GM21447 (cell line): ENCODE data around the gene TCF20.

ENCODE experiments used
- ATAC-seq: cut with Tn5 transposase; IDR thresholded peaks from one replicate; pipeline ENCODE4 v1.9.1; 2021; ENCODE audit not compliant: unreplicated experiment

Gene TCF20

DNA sequence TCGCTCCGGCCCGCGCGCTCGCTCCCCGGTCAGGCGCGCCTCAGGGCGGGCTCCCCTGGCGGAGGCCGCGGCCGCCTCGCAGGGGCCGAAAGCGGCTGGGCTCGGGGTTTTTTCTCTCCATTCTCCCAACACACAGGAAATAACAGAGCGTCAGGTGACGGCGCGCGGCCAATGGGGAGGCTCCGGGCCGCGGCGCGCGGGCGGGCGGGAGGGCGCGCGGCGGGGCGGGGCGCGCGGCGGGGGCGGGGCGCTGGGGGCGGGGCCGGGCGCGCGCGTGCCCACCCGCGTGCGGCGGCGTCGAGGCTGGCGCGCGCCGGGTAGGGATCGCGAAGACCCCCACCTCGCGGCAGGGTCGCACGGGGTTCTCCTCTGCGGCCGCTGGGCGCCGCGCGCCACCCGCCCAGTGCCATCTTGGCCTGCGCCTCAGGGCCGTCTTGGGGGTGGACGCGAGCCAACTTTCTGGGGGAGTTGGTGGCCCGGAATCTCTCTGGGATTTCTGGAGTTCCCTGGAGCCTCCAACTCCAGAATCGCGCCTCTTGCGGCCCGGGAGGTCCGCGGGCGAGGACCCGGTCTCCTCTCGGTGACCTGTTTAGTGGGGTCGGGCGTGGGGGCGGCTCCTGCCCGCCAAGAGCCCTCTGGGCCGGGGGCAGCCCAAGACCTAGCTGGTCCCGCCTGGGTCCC is at the start of gene TCF20:
TSS of gene TCF20 (minus strand) at position 144 of the 681 bp plus-strand sequence. CDS start 55,348 bp downstream, outside the sequence.
- ATAC-seq: peak; percentile 63

DNA sequence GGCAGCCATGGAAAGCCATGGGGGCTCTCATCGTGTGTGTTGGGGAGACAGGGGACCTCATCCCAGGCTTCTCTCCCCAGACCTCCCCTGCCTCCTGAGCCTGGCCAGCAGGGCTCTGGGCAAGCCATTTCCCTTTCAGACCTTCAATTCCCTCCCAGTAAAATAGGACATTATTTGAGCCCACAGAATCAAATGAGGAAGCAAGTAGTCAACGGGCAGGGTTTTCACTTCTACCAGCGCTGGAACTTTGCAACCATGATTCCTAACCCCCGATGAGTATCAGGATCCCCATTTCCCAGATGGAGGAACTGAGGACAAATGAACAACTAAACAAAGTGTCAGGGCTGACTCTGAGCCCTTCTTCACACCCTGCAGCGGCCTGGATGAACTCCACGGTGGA is 48.9 kb upstream of the TCF20 start:
- no peak for ATAC-seq

DNA sequence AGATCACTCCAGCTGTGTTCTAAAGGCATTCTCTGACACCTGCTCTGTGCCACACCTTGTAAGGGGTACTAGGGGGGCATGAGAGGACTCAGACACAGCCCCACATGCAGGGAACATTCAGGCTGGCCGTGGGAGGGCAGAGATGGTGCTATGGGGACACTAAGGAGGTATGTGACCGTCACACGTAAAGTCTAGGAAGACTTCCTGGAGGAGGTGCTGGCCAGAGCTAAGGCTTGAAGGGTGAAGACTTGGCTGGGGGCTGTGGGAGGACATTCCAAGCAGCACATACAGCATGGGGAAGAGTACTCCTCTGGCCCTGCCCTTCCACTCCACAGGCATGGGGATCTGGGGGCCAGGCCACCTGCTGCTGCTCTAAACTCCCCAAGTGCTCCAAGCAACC is 48.5 kb upstream of the TCF20 start:
- no peak for ATAC-seq

DNA sequence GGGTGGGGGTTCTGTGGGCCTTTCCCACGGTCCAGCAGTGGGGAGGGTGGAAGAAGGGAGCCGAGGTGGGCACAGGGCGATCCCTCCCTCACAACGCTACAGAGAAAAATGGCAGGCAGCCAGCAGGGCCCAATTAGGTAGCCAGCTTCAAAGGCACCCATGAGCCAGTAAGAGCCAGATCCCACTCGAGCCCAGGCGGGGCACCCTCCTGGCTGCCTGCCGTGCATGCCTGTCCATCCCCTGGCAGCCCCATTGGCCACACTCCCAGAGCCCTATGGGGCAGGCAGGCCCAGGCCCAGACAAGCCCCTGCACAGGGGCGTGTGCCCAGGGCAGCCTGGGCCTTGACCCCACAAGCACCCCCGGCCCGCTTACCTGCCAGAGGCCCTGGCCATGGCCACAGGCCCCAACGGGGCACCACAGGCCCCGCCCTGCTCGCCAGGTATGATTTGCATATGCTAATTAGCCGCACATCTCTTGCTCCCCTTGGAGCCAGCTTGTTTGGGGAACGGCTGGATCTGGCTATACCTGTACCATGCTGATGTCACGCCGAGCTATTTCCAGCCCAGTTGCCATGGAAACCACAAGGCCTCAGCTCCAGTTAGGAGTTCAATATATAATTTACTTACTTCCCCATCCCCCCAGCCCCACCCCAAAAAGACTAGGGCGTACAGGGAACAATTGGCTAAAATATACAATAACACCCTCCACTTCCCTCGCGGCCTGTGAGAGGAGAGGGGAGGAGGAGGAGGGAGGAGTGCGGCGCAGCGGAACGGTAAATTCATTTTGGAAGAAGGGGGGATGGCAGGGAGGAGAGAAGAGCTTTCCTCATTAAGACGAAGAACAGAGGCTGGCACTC is 47.5 kb upstream of the TCF20 start:
- no peak for ATAC-seq

DNA sequence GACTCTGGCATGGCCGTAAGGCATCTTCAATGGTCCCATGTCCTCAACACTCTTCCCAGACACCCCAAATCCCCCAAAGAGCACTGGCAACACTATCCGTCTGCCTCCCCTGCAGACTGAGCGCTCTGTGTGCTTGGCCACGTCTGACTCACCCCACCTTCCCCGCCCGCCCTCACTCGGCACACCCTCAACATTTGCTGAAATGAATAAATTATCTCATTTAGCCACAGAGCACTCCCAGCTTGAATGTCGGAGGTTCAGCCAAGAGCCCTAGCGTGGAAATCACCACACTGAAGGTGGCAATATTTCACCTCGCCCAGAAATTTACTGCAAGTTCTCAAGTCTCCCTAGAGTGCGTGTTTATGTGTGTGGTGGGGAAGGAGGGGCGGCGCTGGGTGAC is 46.6 kb upstream of the TCF20 start:
- ATAC-seq: no peak

DNA sequence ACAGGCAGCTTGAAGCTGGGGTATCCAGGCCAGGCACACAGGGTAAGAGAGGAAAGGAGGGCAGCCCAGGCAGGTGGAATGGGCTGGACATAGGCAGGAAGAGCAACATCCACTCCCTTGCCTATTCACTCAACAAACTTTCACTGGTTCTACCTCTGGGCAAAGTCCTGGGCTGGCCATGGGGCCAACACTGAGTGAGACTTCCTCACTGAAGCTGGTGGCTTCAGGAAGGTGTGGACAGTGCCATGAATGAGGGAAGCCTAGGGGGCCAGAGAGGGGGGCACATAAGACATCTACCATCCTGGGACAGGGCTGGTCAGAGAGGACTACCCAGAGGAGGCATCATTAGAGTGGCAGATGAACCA is 44.9 kb upstream of the TCF20 start:
- ATAC-seq: no peak

DNA sequence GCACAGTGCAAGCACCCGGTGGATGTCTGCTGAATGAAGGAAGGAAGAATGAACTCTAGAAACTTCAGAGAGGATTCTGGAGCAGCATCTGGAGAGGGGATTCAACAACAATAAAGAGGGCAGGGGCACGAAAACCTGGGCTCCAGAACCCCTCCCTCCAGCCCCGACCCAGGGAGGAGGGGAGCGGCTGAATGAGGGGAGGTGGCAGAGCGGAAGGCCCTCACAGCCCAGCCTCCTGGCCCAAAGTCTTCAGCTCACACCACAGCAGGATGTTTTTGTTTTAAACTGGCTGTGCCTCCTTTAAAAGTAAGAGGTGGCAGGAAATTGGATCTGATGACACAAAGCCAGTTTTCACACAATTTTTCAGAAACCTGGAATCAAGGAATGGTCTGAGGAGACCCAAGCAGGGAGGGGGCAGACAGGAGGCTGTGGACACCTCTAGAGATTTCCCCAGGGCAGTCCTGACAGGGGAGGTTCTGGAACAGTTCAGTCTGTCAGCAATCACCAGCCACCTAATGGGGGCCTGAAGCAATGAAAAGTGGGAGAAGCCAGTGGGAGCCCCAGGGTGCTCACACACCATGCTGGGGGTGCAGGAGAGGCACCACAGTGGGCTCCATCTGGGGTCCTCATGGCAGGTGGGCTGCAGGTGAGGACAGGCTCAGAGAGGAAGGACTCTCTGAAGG is 44.4 kb upstream of the TCF20 start:
- no peak for ATAC-seq

DNA sequence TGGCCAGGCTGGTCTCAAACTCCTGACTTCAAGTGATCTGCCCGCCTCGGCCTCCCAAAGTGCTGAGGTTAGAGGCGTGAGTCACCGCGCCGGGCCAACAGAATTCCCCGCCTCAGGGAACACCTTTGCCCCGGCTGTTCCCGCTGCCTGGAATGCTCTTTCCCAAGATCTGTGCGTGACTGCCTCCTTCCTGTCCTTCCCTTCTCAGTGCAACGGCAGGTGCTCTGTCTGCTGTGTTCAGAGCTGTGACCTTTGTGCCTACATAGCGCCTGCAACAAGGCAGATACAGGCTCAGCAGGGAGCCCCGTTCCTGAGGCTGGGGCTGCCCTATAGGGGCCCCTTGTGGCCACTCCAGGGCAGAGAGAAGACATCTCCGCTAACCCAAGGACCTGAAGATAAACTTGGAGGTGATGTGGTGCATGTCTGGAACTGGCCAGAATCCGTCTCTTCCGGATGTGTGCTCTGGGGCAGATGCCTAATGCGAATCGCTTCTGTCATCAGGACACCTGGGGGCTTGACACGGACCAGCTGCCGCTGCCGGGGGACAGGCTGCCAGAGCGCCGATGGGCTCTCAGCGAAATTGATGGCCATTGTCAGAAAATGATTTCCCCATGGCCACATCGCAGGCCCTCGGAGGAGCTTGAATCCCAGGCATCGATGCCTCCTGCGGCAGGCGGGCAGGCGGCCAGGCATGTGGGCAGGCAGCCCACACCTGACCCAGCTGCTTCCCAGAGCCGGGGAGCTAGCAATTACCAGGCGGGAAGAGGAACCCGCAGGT is 43.5 kb upstream of the TCF20 start:
- ATAC-seq: no peak

DNA sequence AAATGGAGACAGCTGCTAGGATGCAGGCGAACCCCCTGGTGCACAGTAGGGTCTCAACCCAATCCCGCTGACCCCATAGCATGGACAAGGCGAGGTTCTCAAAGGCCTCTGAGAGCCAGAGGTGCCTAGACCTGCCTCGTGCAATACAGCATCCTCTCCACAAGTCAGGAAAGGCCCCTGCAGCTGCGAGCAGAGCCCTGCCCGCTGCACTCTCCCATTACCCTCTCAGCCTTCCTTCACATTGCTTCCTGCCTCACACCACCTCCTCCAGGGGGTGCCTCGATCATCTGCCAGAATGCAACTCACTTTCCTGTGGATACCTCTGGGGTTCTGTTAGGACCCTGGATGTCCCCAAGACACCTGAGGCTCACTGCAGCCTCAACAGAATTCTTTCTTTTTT is 42.8 kb upstream of the TCF20 start:
- ATAC-seq: no peak

DNA sequence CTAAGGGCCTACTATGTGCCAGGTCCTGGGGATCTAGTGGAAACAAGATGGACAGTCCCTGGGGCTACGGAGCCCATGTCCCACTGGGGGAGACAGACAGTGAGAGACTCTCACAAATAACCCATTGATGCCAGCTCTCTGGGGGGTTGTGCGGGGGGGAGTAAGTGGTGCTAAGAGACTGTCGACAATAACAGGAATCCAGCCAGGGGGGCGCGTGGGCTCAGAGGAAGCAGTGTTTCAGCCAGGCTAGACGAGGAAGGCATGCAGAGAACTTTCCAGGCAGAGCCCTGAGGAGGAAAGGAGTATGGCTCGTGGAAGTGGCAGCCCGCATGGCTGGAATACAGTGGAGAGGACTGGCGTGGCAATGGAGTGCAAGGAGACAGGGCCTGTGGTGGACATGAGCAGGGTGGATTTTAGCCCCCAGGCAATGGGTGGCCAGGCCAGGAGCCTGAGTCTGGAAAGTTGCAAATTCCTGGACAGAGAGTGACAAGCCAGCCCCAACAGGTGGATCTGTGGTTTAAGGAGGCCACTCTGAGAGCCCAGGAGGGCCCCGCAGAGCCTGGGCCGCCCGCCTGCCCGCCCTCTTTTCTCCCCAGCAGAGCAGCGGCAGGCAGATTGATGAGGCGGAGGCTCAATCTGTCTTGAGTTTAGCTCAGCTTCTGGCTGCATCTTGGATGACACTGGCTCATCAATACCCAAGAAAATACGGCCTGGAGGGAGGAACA is 40.0 kb upstream of the TCF20 start:
- no peak for ATAC-seq

DNA sequence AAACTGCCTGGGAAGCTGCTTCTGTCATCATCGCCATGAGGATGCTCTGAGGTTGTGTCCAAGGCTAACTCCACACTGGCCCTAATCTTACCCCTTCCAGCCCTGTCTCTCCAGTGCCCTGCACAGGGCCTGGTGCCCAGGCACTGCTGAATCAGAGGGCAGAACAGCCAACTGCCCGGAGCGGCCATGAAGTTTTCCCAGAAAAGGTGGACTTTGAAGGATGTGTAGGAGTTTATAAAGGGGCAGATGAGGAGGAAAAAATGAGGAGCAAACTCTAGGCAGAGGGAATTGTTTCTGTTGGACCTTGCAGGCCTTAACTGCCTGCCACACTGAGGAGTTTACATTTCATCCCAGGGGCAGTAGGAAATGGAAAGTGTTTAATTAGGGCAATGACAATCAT is 39.4 kb upstream of the TCF20 start:
- ATAC-seq: no peak

DNA sequence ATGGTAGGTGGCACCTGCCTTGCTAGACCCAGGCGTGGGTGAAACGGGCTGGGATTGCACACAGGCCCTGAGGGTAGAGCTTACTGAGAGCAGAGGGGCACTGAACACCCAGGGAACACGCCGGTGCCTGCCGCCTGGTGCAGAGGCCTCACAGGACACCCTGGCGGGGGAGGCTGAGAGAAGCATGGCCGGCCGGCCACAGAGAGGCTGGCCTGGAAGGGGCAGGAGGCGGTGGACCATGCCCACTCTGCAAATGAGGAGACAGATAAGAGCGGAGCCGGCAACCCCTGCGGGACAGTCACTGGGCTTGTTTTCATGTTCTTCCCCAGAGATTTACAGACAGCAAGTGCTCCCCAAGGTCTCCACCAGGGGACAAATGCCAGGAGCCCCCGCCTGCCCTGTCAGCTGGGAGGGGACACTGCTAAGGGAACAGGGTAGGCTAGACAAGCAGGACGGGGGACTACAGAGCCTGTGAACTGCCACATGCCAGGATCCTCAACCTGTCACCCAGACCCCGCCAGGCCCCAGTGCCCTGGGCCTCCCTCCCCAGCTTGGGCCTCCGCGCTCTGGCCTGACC is 38.5 kb upstream of the TCF20 start:
- ATAC-seq: no peak

DNA sequence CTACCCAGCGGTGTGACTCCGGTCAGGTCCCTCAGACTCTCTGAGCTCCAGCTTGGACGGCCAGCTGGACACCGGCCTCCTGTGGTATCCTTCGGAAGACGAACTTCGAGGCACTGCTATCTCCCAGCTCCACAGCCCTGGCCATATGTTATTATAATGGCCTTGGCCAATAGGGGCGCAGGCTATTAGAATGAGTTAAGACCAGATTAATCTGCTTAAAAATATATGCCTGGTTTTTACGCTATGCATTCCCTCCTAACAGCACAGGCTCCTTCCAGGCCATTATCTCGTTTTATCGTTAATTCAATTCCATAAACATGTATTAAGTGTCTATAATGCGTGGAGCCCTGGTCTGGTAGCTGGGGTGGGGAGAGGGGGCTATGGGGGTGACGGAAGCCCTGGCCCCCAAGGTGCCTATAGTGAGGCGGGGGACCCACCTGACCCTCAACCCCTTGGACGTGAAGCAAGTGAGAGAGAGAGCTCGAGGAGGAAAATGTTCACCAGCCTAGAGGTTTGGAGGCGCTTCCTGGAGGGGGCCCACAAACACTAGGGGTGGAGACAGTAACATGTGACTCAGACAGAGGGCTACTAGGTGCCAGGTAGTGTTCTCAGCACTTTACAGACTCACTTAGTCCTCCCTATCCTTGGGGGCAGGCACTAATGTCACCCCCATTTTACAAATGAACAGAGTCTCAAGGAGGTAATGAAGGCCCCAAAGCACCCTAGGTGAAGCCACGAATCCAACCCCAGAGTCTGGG is 37.5 kb upstream of the TCF20 start:
- no peak for ATAC-seq

DNA sequence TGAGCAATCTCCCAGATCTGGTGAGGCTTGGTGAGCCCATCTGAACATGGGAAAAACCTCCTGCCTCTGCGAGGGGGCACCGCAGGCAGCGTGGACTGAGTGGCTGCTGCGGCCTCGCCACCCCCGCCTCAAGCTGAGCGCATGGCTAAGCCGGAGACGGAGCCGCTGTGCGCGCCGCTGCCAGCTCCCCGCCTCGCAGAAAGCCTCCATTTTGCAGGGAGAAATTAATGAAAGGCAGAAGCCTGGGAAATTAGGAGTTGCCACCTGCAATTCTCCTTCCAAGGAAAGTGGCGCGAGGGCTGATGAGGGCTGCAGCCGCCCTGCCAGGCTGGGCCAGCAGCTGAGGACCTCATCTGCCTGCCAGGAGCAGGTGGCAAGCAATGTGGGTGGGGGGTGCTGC is 35.6 kb upstream of the TCF20 start:
- no peak for ATAC-seq

DNA sequence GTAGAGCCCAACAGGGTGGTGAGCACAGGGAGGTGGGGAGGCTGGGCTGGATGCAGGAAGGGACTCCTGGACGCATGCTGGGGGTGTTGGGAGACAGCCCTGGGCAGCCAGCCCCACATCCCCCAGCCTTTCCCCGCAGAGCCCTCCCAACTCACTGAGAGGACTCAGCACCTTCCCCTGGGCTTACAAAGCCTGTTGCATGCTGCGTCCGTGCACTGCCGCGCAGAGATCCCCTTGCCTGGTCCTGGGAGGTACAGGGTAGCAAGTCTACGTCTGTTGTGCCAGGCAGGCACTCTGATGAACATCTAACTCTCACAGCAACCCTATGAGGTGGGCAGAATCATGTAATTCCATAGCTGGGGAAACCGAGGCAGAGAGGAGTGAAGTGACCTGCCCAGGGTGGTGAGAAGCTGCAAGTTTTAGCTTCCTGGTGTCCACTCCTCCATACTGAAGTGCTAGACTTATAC is 33.9 kb upstream of the TCF20 start:
- no peak for ATAC-seq

DNA sequence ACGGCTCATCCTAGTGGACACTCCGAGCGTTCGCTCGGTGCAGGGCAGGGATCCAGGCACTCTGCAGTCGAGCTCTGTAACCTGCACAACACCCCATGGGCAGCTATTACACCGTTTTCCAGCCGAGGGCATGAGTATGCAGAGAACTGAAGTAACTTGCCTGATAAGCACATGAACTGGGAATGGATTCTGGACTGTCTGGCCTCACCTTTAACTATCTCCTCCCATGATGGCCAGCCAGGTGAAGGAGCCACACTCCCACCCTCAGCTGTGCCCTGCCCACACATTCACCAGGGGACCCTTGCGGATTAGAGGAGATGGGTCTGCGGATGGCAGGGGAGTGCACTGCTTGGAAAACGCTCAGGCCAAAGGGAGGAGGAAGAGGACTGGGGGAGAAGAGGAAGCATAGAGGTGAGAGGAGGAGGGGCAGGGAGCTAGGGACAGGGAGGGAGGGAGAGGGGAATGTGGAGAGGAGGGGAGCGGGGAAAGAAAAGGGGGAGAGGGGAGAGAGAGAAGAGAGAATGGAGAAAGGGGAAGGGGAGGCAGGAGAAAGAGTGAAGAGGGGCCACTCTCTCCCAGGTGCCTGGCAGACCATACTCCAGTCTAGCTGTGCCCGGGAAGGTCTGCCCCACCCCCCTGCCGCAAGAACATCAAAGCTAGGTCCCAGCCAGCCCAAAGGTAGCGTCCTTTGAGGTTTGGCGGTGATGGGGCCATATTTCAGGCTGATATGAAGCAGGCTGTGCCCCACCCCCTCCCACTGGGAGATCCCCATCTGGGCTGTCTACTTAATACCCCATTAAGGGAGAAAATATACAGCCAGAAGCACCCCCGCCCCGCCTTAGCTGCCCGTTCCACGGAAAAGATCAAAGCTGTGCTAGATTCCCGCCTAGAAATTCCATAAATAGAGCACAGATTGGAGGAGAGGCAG is 33.2 kb upstream of the TCF20 start:
- ATAC-seq: no peak

DNA sequence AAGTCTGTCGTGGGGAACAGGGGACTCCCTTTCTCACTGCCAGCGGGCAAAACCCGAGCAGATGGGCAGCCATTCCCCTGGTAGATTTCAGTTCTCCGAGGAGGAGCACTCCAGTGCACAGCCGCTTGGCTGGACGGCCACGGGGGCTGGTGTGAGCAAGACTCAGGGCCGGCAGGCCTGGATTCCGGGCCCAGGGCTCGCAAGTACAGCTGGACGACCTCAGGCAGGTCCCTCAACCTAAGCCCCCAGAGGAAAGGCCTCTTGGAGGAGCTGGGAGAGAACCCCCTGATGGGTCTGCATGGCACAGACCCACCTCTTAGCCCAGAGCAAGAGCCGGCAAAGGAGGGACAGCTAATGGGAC is 31.3 kb upstream of the TCF20 start:
- ATAC-seq: no peak

DNA sequence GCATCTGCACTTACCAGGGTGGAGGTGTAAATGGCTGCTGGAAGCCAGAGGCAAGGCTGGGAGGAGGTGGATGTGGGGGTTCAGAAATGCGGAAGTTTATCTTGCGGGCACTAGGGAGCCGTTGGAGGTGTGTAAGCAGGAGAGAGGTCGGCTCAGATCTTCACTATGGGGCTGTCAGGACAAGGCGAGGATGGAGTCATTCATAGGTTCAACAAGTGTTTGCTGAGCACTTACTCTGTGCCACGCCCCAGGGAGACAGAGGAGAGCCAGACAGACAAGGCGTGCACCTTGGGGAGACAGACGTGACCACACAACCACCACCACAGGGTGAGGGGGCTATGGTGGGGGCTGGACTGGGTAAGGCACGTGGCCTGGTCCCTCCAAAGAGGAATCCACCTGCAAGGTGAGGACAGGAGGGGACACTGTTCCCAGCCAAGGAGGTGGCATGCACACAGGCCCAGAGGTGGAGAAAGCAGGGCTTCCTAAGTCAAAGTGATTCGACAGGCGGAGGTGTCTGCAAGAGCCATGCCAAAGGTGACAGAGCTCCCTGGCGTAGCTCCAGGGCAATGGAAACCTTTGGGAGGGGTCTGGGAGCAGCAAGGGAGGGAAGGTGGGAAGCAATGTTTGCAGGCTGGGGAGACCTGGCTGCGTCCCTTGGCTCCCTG is 30.8 kb upstream of the TCF20 start:
- ATAC-seq: no peak
